BLaER1 treated with 17β-estradiol and CSF1 and Interleukin-3, amounts not matched to agents 10 nM and 100 nM (cell line): ENCODE data around the gene MYH14.
A peak's percentile ranks its signal among the peaks of the same experiment; 100 is the strongest.

ENCODE experiments used
- H3K27ac ChIP-seq, 11 experiments: shearing (Covaris generic); formaldehyde crosslinking; 2 replicates each; pipeline ENCODE4 v1.8.1; 2022
- H3K27me3 ChIP-seq, 11 experiments: shearing (Covaris generic); formaldehyde crosslinking; 2 replicates each; pipeline ENCODE4 v1.8.1; 2022
- H3K36me3 ChIP-seq, 11 experiments: shearing (Covaris generic); formaldehyde crosslinking; 2 replicates each; pipeline ENCODE4 v1.8.1; 2022
- H3K4me1 ChIP-seq, 10 experiments: shearing (Covaris generic); formaldehyde crosslinking; 2 replicates each; pipeline ENCODE4 v1.8.1; 2022
- H3K4me2 ChIP-seq, 11 experiments: shearing (Covaris generic); formaldehyde crosslinking; 2 replicates each; pipeline ENCODE4 v1.8.1; 2022
- H3K4me3 ChIP-seq, 10 experiments: shearing (Covaris generic); formaldehyde crosslinking; 2 replicates each; pipeline ENCODE4 v1.8.1; 2022
- H3K9ac ChIP-seq, 11 experiments: shearing (Covaris generic); formaldehyde crosslinking; 2 replicates each; pipeline ENCODE4 v1.8.1; 2022
- H3K9me3 ChIP-seq, 11 experiments: shearing (Covaris generic); formaldehyde crosslinking; replicated peaks in 1 of 11; 2 replicates each; pipeline ENCODE4 v1.8.1; 2022
- H4K20me1 ChIP-seq, 11 experiments: shearing (Covaris generic); formaldehyde crosslinking; 2 replicates each; pipeline ENCODE4 v1.8.1; 2022
- Cebpa-rat ChIP-seq, 11 experiments: shearing (Covaris generic); IDR thresholded peaks; 2 replicates each; pipeline ENCODE4 v1.8.1; 2022

The MYH14 gene

GRCh38 chr19:50300051-50300450 lies 96.6 kb downstream of the MYH14 start:
- Histone ChIP-seq H3K9ac (peak overlapping the region in 2 of 11 experiments; percentile 57 to 68; a peak in 2 of 22 replicates), H3K9me3 (peaks cover 0 to 10% (median 0%) of the 10 kb centered on the region in 11 experiments; a peak in 2 of 22 replicates), H3K4me3 (no peak overlapping the region), H3K27me3 (no peaks in the 10 kb centered on the region), H3K4me2 (peak overlapping the region in 4 of 11 experiments; percentile 58 to 84 (median 72); a peak in 8 of 22 replicates), H4K20me1 (no peaks in the 10 kb centered on the region), H3K4me1 (peaks cover 0 to 27% (median 6%) of the 10 kb centered on the region in 10 experiments; a peak in 9 of 20 replicates), H3K27ac (peak overlapping the region in 2 of 11 experiments; percentile 65 to 68; a peak in 3 of 22 replicates), H3K36me3 (no peaks in the 10 kb centered on the region)
- TF ChIP-seq Cebpa-rat (IDR thresholded peaks at IDR 0.05) = no peak

GRCh38 chr19:50300814-50301606 lies 97.6 kb downstream of the MYH14 start:
- TF ChIP-seq Cebpa-rat (IDR thresholded peaks at IDR 0.05) = no peak
- H3K4me3 ChIP-seq = no peak overlapping the region
- H3K27ac ChIP-seq = peak overlapping the region in 3 of 11 experiments; percentile 7 to 68 (median 65); a peak in 4 of 22 replicates
- H3K27me3 ChIP-seq = 0 out of 22 replicates have a peak, but pooled peaks cover 0 to under 1% (median 0%) of the 10 kb centered on the region in 11 experiments
- peak overlapping the region in 5 of 11 experiments; percentile 9 to 84 (median 62); a peak in 9 of 22 replicates for H3K4me2 ChIP-seq
- H3K4me1 ChIP-seq = peaks cover 0 to 27% (median 6%) of the 10 kb centered on the region in 10 experiments; a peak in 9 of 20 replicates
- peak overlapping the region in 2 of 11 experiments; percentile 57 to 68; a peak in 3 of 22 replicates for H3K9ac ChIP-seq
- H4K20me1 ChIP-seq = no peaks in the 10 kb centered on the region
- H3K36me3 ChIP-seq = no peaks in the 10 kb centered on the region
- H3K9me3 ChIP-seq = peaks cover 0 to 10% (median 0%) of the 10 kb centered on the region in 11 experiments; a peak in 2 of 22 replicates

GRCh38 chr19:50301607-50301971 lies 98.2 kb downstream of the MYH14 start:
- Histone ChIP-seq H3K4me2 (peak overlapping the region in 4 of 11 experiments; percentile 58 to 84 (median 72); a peak in 8 of 22 replicates), H3K4me1 (peaks cover 0 to 27% (median 6%) of the 10 kb centered on the region in 10 experiments; a peak in 9 of 20 replicates), H3K36me3 (no peaks in the 10 kb centered on the region), H3K27me3 (peaks cover 0 to 6% (median 0%) of the 10 kb centered on the region in 11 experiments; a peak in 3 of 22 replicates), H3K4me3 (no peak overlapping the region), H3K9me3 (peaks cover 0 to 10% (median 0%) of the 10 kb centered on the region in 11 experiments; a peak in 2 of 22 replicates), H3K9ac (0 out of 22 replicates have a peak overlapping the region, but pooled peaks of 1 of the 11 experiments have one; percentile 57), H4K20me1 (peaks cover 0 to under 1% (median 0%) of the 10 kb centered on the region in 11 experiments; a peak in 1 of 22 replicates), H3K27ac (peak overlapping the region in 2 of 11 experiments; percentile 52 to 68; a peak in 2 of 22 replicates)
- TF ChIP-seq Cebpa-rat (IDR thresholded peaks at IDR 0.05) = no peak

GRCh38 chr19:50303558-50303957 lies 100.1 kb downstream of the MYH14 start:
- Histone ChIP-seq H3K4me3 (no peak overlapping the region), H3K27me3 (peaks cover 5 to 26% (median 18%) of the 10 kb centered on the region in 11 experiments; a peak in 18 of 22 replicates), H4K20me1 (peaks cover 0 to 7% (median 0%) of the 10 kb centered on the region in 11 experiments; a peak in 3 of 22 replicates), H3K4me1 (peaks cover 0 to 27% (median 6%) of the 10 kb centered on the region in 10 experiments; a peak in 9 of 20 replicates), H3K4me2 (no peak overlapping the region), H3K9me3 (peaks cover 0 to 10% (median 0%) of the 10 kb centered on the region in 11 experiments; a peak in 2 of 22 replicates), H3K27ac (no peak overlapping the region), H3K36me3 (no peaks in the 10 kb centered on the region), H3K9ac (no peak overlapping the region)
- no peak for TF ChIP-seq Cebpa-rat (IDR thresholded peaks at IDR 0.05)

- no peaks in the 10 kb centered on the region for H3K4me1 ChIP-seq
- no peak overlapping the region for H3K9ac ChIP-seq
- H4K20me1 ChIP-seq = peaks cover 0 to 31% (median 0%) of the 10 kb centered on the region in 11 experiments; a peak in 8 of 22 replicates
- no peak overlapping the region for H3K4me2 ChIP-seq
- H3K27me3 ChIP-seq = peaks cover 60 to 80% (median 72%) of the 10 kb centered on the region in 11 experiments
- H3K4me3 ChIP-seq = no peak overlapping the region
- H3K27ac ChIP-seq = no peak overlapping the region
- no peaks in the 10 kb centered on the region; a peak in 1 of 22 replicates for H3K9me3 ChIP-seq
- no peak for TF ChIP-seq Cebpa-rat (IDR thresholded peaks at IDR 0.05)
- H3K36me3 ChIP-seq = no peaks in the 10 kb centered on the region
Observed at GRCh38 chr19:50308991-50309390, 105.6 kb downstream of the MYH14 start.

- peaks cover 0 to 31% (median 0%) of the 10 kb centered on the region in 11 experiments; a peak in 8 of 22 replicates for H4K20me1 ChIP-seq
- H3K4me3 ChIP-seq = no peak overlapping the region
- no peaks in the 10 kb centered on the region for H3K4me1 ChIP-seq
- H3K9me3 ChIP-seq = no peaks in the 10 kb centered on the region
- H3K9ac ChIP-seq = no peak overlapping the region
- no peaks in the 10 kb centered on the region for H3K36me3 ChIP-seq
- no peak overlapping the region for H3K27ac ChIP-seq
- TF ChIP-seq Cebpa-rat (IDR thresholded peaks at IDR 0.05) = no peak
- H3K4me2 ChIP-seq = no peak overlapping the region
- H3K27me3 ChIP-seq = peaks cover 65 to 86% (median 78%) of the 10 kb centered on the region in 11 experiments
Observed at GRCh38 chr19:50309396-50310125, 106.1 kb downstream of the MYH14 start.

- no peak overlapping the region for H3K4me3 ChIP-seq
- no peaks in the 10 kb centered on the region for H3K9me3 ChIP-seq
- no peaks in the 10 kb centered on the region; a peak in 1 of 20 replicates for H3K4me1 ChIP-seq
- no peak overlapping the region for H3K9ac ChIP-seq
- H3K36me3 ChIP-seq = no peaks in the 10 kb centered on the region
- H3K4me2 ChIP-seq = no peak overlapping the region
- TF ChIP-seq Cebpa-rat (IDR thresholded peaks at IDR 0.05) = 0 out of 22 replicates have a peak, but pooled peaks of 1 of the 11 experiments have one; percentile 6
- no peak overlapping the region for H3K27ac ChIP-seq
- peaks cover 78 to 99% (median 91%) of the 10 kb centered on the region in 11 experiments for H3K27me3 ChIP-seq
- H4K20me1 ChIP-seq = peaks cover 0 to 31% (median 0%) of the 10 kb centered on the region in 11 experiments; a peak in 8 of 22 replicates
Observed at GRCh38 chr19:50310759-50311465, 107.5 kb downstream of the MYH14 start.
